Activated CD4-positive, CD25-positive, alpha-beta regulatory T cell treated with anti-CD3 and anti-CD28 coated beads, Interleukin-2, amount 50 U/mL, for 72 hours (primary cell): ENCODE measurements around the gene SLC4A5.

Source experiments
- DNase-seq: peaks from one replicate; pipeline ENCODE4 v3.0.0; 2021

The SLC4A5 gene

GRCh38 chr2:74343316-74343715 lies at the start of gene SLC4A5:
Gene SLC4A5, minus strand, starts transcription at chr2:74343416. Its CDS starts 28,393 bp downstream, at chr2:74315023.
- DNase-seq = no peak

GRCh38 chr2:74392449-74392743 lies 49.2 kb upstream of the SLC4A5 start:
- DNase-seq = no peak

- DNase-seq = peak; percentile 96
Measured at GRCh38 chr2:74391580-74392448, 48.6 kb upstream of the SLC4A5 start.

GRCh38 chr2:74391209-74391579 lies 48.0 kb upstream of the SLC4A5 start:
- no peak for DNase-seq

DNA sequence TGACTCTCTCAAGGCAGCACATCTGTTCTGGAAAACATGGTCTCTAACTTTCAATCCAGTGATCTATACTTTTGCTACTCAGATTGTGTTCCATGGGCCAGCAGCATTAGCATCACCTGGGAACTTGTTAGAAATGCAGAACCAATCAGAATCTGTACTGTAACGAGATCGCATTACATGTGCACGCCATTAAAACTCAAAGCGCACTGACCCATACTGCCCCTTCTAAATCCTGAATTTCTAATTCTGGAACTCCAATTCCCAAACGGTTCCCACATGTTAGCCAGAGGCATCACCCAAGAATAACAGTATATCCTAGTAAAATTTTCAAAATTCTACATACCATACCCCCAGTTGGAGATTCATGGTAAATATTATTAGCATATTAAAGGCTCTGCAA lies 47.4 kb upstream of the SLC4A5 start:
- DNase-seq = no peak

DNA sequence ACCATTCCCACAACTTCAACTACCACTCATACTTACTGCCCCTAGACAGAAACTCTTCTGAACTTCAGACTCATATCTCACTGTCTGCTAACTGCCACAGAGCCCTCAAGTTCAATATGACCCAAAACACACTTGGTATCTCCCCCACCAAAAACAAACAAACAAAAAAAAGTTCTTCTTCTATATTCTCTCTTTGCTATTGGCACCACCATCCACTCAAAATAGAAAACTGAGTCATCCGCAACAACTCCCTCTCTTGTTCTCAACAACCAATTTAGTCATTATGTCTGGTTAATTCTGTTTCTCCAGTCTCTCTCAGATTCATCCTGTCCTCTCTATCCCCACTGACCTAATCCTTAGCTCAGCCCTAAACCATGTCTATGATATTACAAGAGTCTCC lies 44.1 kb upstream of the SLC4A5 start:
- DNase-seq = no peak

DNA sequence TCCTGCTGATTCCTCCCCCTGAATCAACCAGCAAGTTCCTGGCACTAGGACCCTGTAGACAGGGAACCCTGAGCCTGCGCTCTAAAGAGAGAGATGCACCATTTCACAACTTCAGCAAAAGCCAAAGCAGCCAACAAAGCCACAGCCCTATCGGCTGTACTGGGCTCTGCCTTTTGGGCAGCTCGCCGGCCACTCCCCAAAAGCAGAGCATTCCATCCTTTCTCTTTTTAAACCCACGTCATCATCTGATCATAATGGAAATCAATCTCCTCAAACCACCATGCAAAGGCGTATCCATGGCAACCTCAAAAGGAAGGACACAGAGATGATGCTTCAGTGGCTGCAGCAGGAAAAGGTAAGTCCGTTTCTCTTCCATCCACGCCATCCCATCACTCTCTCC lies 42.2 kb upstream of the SLC4A5 start:
- no peak for DNase-seq

- no peak for DNase-seq
Measured at GRCh38 chr2:74384051-74384450, 40.8 kb upstream of the SLC4A5 start.

DNA sequence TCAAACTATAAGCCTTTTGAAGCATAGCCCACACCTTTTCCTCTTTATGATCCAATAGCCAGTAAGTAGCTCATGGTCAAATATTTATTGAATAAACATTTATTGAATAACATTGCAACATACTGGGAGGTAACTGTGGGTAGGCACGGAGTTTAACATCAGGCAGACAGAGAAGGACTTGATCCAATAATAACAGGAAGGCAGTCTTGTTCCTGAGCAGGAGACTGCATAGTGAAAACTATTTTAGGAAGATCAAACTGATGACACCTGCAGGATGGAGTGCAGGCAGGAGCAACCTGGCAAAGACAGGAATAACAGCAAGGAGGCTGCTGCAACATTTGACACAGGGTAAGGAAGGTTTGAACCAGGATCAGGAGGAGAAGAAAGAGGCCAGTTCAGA lies 40.0 kb upstream of the SLC4A5 start:
- DNase-seq = no peak

GRCh38 chr2:74381751-74382150 lies 38.5 kb upstream of the SLC4A5 start:
- DNase-seq = no peak

DNA sequence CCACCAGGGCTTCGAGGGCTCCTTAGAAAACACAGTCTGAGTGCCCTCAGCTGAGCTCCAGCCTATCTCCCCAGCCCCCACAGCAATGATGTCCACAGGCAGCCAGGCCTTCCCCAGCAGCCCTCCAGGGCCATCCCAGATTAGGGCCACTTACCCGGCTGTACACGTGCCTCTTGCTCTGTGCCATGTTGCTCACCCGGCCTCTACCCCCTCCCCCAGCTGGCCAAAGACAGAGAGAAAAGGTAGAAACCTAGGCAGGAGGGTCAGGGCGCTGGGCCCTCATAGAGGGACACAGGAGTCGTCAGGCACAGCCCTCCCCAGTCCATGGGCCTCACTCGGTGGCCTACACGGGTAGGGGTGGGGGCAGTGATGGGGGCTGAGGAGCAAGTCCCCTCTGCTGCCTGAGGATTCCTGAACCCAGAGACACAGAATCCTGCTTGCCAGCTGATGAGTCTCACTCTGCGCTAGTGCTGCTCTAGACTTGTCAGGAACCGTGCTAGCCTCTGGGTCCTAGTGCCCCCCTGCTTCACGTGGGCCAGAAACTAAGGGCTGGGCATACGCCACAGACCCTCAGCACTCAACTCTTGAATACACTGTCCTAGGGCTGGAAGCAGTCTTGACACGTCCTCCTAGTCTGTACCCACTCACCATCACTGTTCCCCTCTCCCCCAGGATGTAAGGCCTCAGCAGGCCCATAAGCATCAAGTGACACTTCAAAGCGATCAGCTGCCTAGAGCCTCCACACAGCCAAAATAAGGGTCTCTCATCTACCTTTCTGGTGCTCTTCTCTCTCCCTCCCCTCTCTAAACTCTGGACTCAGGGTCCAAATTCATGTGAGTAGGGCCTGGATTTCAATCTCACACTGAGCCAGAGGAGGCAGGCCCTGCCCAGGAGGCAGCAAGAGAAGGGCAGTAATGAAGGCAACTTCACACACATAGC lies 36.9 kb upstream of the SLC4A5 start, which contains the start of gene DCTN1:
TSS of gene DCTN1 (minus strand) at position 461 of the 939 bp plus-strand sequence. CDS start at position 187, 274 bp downstream.
- no peak for DNase-seq

- DNase-seq = no peak
Measured at GRCh38 chr2:74378007-74378406, 34.8 kb upstream of the SLC4A5 start.

DNA sequence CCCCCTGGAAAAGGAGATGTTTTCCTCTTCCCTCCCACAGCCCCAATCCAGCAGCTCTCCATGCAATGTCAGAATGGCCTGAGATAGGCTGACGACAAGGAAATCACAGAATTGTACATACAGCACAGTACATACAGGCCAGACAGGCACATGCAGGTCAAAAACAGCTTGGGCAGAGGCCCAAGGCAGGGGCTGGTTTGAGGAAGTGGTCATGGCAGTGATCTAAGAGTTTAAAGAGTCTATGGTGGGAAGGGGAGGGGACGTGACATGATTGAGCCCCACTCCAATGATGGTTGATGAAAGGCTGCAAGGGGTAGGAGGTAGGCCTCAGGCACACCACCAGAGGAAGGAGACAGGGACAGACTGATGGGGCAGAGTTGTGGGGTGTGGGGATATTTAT lies 32.6 kb upstream of the SLC4A5 start:
- DNase-seq = no peak

GRCh38 chr2:74374509-74375205 lies 31.4 kb upstream of the SLC4A5 start:
- no peak for DNase-seq

- no peak for DNase-seq
Measured at GRCh38 chr2:74373985-74374384, 30.8 kb upstream of the SLC4A5 start.

DNA sequence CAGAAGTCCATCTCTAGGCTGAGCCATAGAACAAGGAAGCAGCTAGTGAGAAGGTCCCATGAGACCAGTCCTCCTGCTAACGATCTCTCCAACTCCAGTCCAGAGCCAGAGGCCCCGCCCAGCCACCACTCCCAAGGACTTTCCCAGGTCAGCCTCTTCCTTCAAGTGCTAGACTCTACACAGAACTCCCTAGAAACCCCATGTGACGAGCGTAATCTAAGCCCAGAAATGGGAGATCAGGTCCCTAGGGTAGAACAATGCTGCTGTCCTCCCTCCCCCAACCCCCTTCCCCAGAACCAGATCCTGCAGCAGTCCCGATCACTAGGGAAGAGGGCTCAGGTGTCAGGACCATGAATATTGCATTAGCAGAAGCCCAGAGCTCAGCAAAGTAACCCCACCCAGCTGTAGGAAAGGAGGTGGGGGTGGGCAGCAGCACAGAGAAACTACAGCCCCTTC lies 30.0 kb upstream of the SLC4A5 start:
- DNase-seq = no peak

- DNase-seq = no peak
Measured at GRCh38 chr2:74372674-74373073, 29.5 kb upstream of the SLC4A5 start.

DNA sequence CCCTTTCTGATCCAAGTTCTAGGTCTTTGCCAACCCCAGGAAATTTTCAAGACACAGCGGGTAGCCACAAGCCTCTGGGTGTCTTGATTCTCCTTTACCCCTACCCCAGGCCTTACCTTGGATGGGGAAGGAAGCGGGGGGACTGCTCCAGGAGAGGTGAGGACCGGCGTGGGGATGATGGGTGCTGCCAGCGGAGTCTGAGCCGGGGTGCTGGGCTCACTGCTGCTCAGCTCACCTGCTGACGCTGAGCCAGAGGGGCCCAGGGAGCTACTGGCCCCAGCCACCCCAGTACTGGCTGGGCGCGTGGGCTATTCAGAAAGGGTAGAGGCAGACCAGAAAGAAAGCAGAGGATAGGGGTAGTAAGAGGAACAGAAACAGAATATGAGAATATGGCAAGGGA lies 28.2 kb upstream of the SLC4A5 start:
- no peak for DNase-seq

- no peak for DNase-seq
Measured at GRCh38 chr2:74369976-74370375, 26.8 kb upstream of the SLC4A5 start.

GRCh38 chr2:74368499-74368898 lies 25.3 kb upstream of the SLC4A5 start:
- DNase-seq = no peak

DNA sequence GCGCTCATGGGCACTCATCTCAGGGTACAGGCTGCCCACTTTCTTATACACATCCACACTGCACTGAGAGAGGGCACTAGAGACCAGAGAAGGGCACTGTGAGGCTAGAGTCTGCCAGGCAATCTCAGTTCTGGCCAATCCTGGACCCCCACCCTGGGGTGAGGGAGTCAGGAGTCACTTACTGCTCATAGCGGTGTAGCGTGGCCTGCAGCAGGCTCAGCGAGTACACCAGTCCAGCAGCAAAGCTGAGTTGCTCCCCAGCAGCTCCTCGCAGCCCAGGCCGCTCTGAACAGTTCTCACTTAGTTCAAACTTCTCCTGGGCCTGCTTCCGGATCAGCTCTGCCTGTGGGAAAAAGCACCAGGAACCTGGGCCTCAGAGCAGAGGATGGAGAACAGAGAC lies 24.6 kb upstream of the SLC4A5 start:
- no peak for DNase-seq

- DNase-seq = no peak
Measured at GRCh38 chr2:74366036-74366435, 22.8 kb upstream of the SLC4A5 start.
